ENCODE results near the gene SULT2B1.

SULT2B1 gene

GRCh38 chr19:48600679-48601417 is 48.9 kb downstream of the SULT2B1 start:
- no peaks in the 10 kb centered on the region for H3K9me3 ChIP-seq (ENCODE audit: control insufficient read depth, insufficient read depth, low read length)
- WGBS (ENCODE audit: insufficient coverage, insufficient read length): no CpG with 5 or more reads among the region's 21 CpGs

GRCh38 chr19:48603001-48603400 is 51.0 kb downstream of the SULT2B1 start:
- DNase-seq (ENCODE audit: low read depth, low spot score): no peak
- H3K27ac ChIP-seq (ENCODE audit: low read length): no peak overlapping the region
- H3K9me3 ChIP-seq (ENCODE audit: control insufficient read depth, insufficient read depth, low read length): no peaks in the 10 kb centered on the region
- H3K4me3 ChIP-seq (ENCODE audit: low read length): no peak overlapping the region
- WGBS (ENCODE audit: insufficient coverage, insufficient read length): no CpG with 5 or more reads among the region's 9 CpGs
- no peaks in the 10 kb centered on the region for H3K36me3 ChIP-seq (ENCODE audit: control insufficient read depth, insufficient read depth, low read length)
- no peaks in the 10 kb centered on the region for H3K27me3 ChIP-seq (ENCODE audit: control insufficient read depth, insufficient read depth, low read length)
- H3K4me1 ChIP-seq (ENCODE audit: control insufficient read depth, insufficient read depth, low read length): no peaks in the 10 kb centered on the region

More at GRCh38 chr19:48600679-48601417, 48.9 kb downstream of the SULT2B1 start:
- H3K27me3 ChIP-seq (ENCODE audit: control insufficient read depth, insufficient read depth, low read length): no peaks in the 10 kb centered on the region
- H3K4me3 ChIP-seq (ENCODE audit: low read length): no peak overlapping the region
- no peak overlapping the region for H3K27ac ChIP-seq (ENCODE audit: low read length)
- H3K36me3 ChIP-seq (ENCODE audit: control insufficient read depth, insufficient read depth, low read length): no peaks in the 10 kb centered on the region
- no peaks in the 10 kb centered on the region for H3K4me1 ChIP-seq (ENCODE audit: control insufficient read depth, insufficient read depth, low read length)
- no peak for DNase-seq (ENCODE audit: low read depth, low spot score)

GRCh38 chr19:48603449-48603848 is 51.5 kb downstream of the SULT2B1 start:
- H3K36me3 ChIP-seq (ENCODE audit: control insufficient read depth, insufficient read depth, low read length): no peaks in the 10 kb centered on the region
- no CpG with 5 or more reads among the region's 39 CpGs for WGBS (ENCODE audit: insufficient coverage, insufficient read length)
- no peak for DNase-seq (ENCODE audit: low read depth, low spot score)
- no peak overlapping the region for H3K27ac ChIP-seq (ENCODE audit: low read length)
- no peaks in the 10 kb centered on the region for H3K27me3 ChIP-seq (ENCODE audit: control insufficient read depth, insufficient read depth, low read length)
- no peaks in the 10 kb centered on the region for H3K9me3 ChIP-seq (ENCODE audit: control insufficient read depth, insufficient read depth, low read length)
- H3K4me1 ChIP-seq (ENCODE audit: control insufficient read depth, insufficient read depth, low read length): no peaks in the 10 kb centered on the region
- H3K4me3 ChIP-seq (ENCODE audit: low read length): no peak overlapping the region

GRCh38 chr19:48603850-48604249 is 51.9 kb downstream of the SULT2B1 start:
- Histone ChIP-seq H3K27ac (ENCODE audit: low read length) (no peak overlapping the region), H3K27me3 (ENCODE audit: control insufficient read depth, insufficient read depth, low read length) (no peaks in the 10 kb centered on the region), H3K9me3 (ENCODE audit: control insufficient read depth, insufficient read depth, low read length) (no peaks in the 10 kb centered on the region), H3K4me1 (ENCODE audit: control insufficient read depth, insufficient read depth, low read length) (peaks cover under 1% of the 10 kb centered on the region; the same call in 1 of the 2 replicates), H3K4me3 (ENCODE audit: low read length) (no peak overlapping the region), H3K36me3 (ENCODE audit: control insufficient read depth, insufficient read depth, low read length) (no peaks in the 10 kb centered on the region)
- no CpG with 5 or more reads among the region's 9 CpGs for WGBS (ENCODE audit: insufficient coverage, insufficient read length)
- no peak for DNase-seq (ENCODE audit: low read depth, low spot score)

GRCh38 chr19:48606463-48607358 is 54.7 kb downstream of the SULT2B1 start, which contains the start of gene SPACA4:
TSS of gene SPACA4 (plus strand) at chr19:48606742. CDS start at chr19:48606979, 237 bp downstream.
- Histone ChIP-seq H3K36me3 (ENCODE audit: control insufficient read depth, insufficient read depth, low read length) (no peaks in the 10 kb centered on the region), H3K4me3 (ENCODE audit: low read length) (no peak within 1 kb of the TSS), H3K4me1 (ENCODE audit: control insufficient read depth, insufficient read depth, low read length) (peaks cover 2% of the 10 kb centered on the region; the same call in 1 of the 2 replicates), H3K27ac (ENCODE audit: low read length) (no peak within 1 kb of the TSS), H3K27me3 (ENCODE audit: control insufficient read depth, insufficient read depth, low read length) (no peaks in the 10 kb centered on the region), H3K9me3 (ENCODE audit: control insufficient read depth, insufficient read depth, low read length) (no peaks in the 10 kb centered on the region)
- DNase-seq (ENCODE audit: low read depth, low spot score): no peak
- no CpG with 5 or more reads among the region's 39 CpGs for WGBS (ENCODE audit: insufficient coverage, insufficient read length)

- Histone ChIP-seq H3K4me3 (ENCODE audit: low read length) (no peak overlapping the region), H3K4me1 (ENCODE audit: control insufficient read depth, insufficient read depth, low read length) (peaks cover 2% of the 10 kb centered on the region; the same call in 1 of the 2 replicates), H3K36me3 (ENCODE audit: control insufficient read depth, insufficient read depth, low read length) (no peaks in the 10 kb centered on the region), H3K9me3 (ENCODE audit: control insufficient read depth, insufficient read depth, low read length) (no peaks in the 10 kb centered on the region), H3K27ac (ENCODE audit: low read length) (no peak overlapping the region), H3K27me3 (ENCODE audit: control insufficient read depth, insufficient read depth, low read length) (no peaks in the 10 kb centered on the region)
- WGBS (ENCODE audit: insufficient coverage, insufficient read length): no CpG with 5 or more reads among the region's 7 CpGs
- no peak for DNase-seq (ENCODE audit: low read depth, low spot score)
These were observed 55.4 kb downstream of the SULT2B1 start for GRCh38 chr19:48607359-48607755.

GRCh38 chr19:48608798-48609263 is 56.9 kb downstream of the SULT2B1 start:
- Histone ChIP-seq H3K27me3 (ENCODE audit: control insufficient read depth, insufficient read depth, low read length) (no peaks in the 10 kb centered on the region), H3K9me3 (ENCODE audit: control insufficient read depth, insufficient read depth, low read length) (no peaks in the 10 kb centered on the region), H3K4me3 (ENCODE audit: low read length) (no peak overlapping the region), H3K4me1 (ENCODE audit: control insufficient read depth, insufficient read depth, low read length) (peaks cover 3% of the 10 kb centered on the region; the same call in 1 of the 2 replicates), H3K36me3 (ENCODE audit: control insufficient read depth, insufficient read depth, low read length) (no peaks in the 10 kb centered on the region), H3K27ac (ENCODE audit: low read length) (no peak overlapping the region)
- no CpG with 5 or more reads among the region's 9 CpGs for WGBS (ENCODE audit: insufficient coverage, insufficient read length)
- DNase-seq (ENCODE audit: low read depth, low spot score): no peak

- WGBS (ENCODE audit: insufficient coverage, insufficient read length): no CpG with 5 or more reads among the region's 20 CpGs
- Histone ChIP-seq H3K4me3 (ENCODE audit: low read length) (no peak overlapping the region), H3K9me3 (ENCODE audit: control insufficient read depth, insufficient read depth, low read length) (no peaks in the 10 kb centered on the region), H3K27ac (ENCODE audit: low read length) (no peak overlapping the region), H3K36me3 (ENCODE audit: control insufficient read depth, insufficient read depth, low read length) (no peaks in the 10 kb centered on the region), H3K27me3 (ENCODE audit: control insufficient read depth, insufficient read depth, low read length) (no peaks in the 10 kb centered on the region), H3K4me1 (ENCODE audit: control insufficient read depth, insufficient read depth, low read length) (peaks cover 3% of the 10 kb centered on the region; the same call in 1 of the 2 replicates)
- no peak for DNase-seq (ENCODE audit: low read depth, low spot score)
These were observed 57.7 kb downstream of the SULT2B1 start for GRCh38 chr19:48609571-48610108.

GRCh38 chr19:48611872-48612271 is 59.9 kb downstream of the SULT2B1 start:
- H3K9me3 ChIP-seq (ENCODE audit: control insufficient read depth, insufficient read depth, low read length): no peaks in the 10 kb centered on the region
- no peak overlapping the region for H3K4me3 ChIP-seq (ENCODE audit: low read length)
- DNase-seq (ENCODE audit: low read depth, low spot score): no peak
- no CpG with 5 or more reads among the region's 14 CpGs for WGBS (ENCODE audit: insufficient coverage, insufficient read length)
- no peak overlapping the region for H3K27ac ChIP-seq (ENCODE audit: low read length)
- H3K27me3 ChIP-seq (ENCODE audit: control insufficient read depth, insufficient read depth, low read length): no peaks in the 10 kb centered on the region
- peaks cover 6% of the 10 kb centered on the region for H3K4me1 ChIP-seq (ENCODE audit: control insufficient read depth, insufficient read depth, low read length)
- H3K36me3 ChIP-seq (ENCODE audit: control insufficient read depth, insufficient read depth, low read length): peaks cover 17% of the 10 kb centered on the region

Data from iPS DF 6.9 (cell line).